ENCODE measurements around the gene AQP3.
"Not testable (repeated sequence)": the region's sequence is repeated elsewhere in the genome, so short reads cannot be mapped to it uniquely, and the experiment has no call there.

Gene AQP3

GRCh38 chr9:33440609-33441008 is 6.8 kb downstream of the AQP3 start:
- no peak for DNase-seq (ENCODE audit: low spot score)

- no peak for DNase-seq (ENCODE audit: low spot score)
Observed at GRCh38 chr9:33440204-33440603, 7.2 kb downstream of the AQP3 start.

DNA sequence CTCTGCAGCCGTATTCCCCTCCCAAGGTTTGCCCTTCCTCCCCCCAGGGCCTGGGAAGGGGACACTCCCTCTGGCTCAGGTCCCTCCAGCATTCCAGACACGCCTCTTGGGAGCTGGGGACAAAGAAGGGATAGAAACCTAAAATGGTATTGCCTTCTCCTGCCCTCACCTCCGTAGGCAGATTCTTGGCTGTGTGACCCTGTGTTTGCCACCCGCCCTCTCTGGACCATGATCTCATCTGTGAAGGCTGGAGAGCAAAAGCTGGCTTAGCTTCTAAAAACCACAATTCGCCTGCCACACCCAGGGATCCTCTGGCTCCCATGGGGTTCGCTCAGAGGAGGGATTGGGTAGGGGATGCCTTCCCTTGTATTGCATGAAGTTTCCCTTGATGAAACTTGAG is 7.7 kb downstream of the AQP3 start:
- DNase-seq (ENCODE audit: low spot score) = no peak

DNA sequence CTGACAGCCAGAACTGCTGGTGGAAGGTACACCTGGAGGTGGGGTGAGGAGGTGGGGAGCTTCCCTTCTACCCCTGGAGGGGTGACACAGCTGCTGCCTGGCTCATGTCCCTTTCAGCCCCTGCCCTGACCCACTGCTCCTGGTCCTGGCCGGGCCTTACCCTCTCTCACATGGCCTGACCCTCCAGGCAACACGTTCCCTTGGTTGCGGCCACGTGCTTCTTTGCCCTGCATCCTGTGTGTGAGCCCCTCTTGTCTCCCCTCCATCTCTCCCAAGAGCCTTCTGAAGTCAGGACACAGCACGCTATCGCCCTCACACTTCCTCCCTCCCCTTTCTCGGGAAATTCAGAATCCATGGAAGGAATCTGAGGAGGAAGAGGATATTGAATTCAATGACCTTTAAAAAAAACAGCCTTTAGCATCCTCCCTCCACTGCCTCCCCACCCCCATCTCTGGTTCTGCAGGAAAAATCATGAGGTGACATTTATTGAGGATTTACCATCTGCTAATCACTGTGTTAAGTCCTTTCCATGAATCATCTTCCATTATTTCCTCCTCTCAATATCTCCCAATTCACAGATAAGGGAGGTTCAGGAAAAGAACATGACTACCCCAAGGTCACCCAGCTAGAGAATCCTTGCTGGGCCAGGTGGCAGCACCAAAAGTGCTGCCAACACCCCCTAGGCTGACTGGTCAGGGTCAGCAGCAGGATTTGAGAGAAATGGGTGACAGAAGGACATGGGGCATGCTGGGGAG is 8.3 kb downstream of the AQP3 start:
- DNase-seq (ENCODE audit: low spot score) = no peak

- no peak for DNase-seq (ENCODE audit: low spot score)
Observed at GRCh38 chr9:33437898-33438297, 9.5 kb downstream of the AQP3 start.

DNA sequence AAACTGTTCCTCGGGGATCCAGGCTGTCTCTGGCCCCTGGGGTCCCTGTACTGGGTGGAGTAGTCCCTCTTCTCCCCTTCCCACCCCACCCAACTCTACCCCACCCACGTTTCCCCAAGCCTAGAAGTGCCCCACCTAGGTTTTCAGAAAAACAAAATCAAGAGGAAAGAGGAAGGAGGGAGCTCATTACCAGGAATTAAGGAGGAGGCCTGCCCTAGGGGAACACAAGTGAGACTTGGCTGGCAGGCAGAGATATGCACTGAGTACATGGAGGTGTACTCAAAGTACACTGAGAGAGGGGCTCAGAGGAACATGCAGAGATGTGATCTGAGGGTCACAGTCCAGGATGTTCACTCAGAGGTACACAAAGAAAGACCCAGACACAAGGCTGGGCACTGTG is 10.2 kb downstream of the AQP3 start:
- DNase-seq (ENCODE audit: low spot score) = no peak

DNA sequence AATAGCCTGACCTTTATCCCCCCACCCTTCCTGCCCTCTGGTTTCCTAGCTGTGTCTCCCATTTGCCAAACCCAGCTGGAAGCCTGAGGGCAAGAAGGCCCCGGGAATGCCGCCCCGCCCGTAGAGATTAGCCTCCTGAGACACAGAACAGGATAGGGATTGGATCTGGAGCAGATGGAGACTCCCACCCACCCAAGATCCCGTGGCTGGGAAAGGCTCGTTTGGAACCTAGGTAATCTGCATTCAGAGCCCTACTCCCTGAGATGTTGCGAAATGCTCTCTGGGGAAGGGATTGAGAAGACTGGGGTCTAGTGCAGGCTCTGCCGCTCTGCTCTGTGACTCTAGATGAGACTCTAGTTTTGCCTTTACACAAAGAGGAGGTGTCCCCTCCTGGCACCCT is 10.9 kb downstream of the AQP3 start:
- DNase-seq (ENCODE audit: low spot score) = no peak

GRCh38 chr9:33435821-33436277 is 11.5 kb downstream of the AQP3 start:
- no peak for DNase-seq (ENCODE audit: low spot score)

- DNase-seq (ENCODE audit: low spot score) = no peak
Observed at GRCh38 chr9:33434317-33435105, 12.9 kb downstream of the AQP3 start.

DNA sequence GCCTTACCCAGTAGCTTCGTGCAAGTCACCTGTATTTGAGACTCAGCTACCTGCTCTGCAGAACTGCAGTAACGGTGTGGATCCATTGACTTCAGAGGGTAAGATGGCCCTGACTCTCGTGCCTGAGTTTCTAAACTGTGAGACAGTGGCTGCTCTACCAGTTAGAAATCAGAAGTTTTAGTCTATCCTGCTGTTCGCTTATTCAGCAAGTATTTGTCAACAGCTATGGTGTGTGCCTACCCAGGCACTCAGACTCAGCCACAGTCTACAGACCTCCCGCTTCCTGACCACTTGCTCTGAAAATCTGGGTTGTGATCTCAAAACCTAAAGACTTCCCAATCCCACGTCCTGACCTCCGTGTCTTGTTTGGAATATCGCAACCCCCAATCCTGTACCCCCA is 13.5 kb downstream of the AQP3 start:
- no peak for DNase-seq (ENCODE audit: low spot score)

DNA sequence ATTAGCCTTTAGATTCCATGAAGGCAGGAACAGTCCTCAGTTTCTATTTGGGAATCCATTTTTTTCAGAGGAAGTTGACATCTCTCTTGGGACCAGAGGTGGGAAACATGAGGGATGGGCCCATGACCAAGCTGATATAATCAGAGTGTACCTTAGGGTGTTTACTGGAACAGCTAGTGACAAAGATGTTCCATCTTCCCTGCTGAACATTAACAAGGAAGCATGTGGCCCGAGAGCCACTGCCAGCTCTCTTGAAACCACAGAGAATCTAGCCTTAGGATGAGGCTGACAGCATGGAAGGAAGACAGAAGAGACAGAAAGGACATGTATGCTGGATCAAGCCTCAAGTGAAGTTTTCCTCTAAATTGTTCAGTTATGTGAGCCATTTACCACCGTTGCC is 16.0 kb downstream of the AQP3 start:
- no peak for DNase-seq (ENCODE audit: low spot score)

DNA sequence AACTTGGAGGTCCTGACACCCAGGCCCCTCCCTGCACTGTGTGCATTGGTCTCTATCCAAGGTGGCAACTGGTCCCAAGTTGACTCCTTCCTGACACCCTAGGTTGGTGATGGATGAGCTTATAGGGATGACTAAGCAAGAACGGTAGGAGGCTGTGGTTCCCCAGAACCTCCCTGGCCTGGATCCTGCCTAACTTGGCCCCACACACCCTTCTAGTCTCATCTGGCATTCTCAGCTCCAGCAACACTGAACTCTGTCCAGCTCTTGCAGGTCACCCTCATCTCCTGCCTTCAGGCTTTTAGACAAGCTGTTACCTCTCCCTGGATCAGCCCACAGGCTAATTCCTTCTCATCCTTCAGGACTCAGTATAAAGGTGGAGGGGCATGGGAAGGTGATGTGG is 16.5 kb downstream of the AQP3 start:
- DNase-seq (ENCODE audit: low spot score) = no peak

GRCh38 chr9:33429256-33429985 is 18.0 kb downstream of the AQP3 start:
- DNase-seq (ENCODE audit: low spot score) = no peak

DNA sequence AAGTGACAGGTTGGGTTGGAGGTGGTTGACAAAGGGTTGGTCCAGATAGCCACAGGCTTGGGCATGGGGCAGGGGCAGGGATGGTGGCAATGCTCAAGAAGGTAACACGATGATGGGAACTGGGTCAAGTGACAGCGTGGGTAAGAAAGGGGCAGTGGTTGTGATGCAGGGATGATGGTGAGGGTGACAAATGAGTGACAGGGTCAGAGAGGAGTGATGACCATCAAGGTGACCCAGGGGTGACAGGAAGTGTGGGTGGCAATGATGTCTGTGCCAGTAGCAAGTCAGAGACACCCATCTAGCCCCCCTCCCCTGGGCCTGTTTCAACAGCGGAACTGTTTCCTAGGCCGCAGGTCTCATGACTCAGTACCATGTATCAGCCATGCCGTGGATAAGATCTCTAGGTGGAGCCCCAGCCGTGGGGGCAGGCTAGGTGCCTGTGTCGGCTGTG is 20.5 kb downstream of the AQP3 start:
- DNase-seq (ENCODE audit: low spot score) = no peak

- no peak for DNase-seq (ENCODE audit: low spot score)
Observed at GRCh38 chr9:33425128-33425533, 22.3 kb downstream of the AQP3 start.

DNA sequence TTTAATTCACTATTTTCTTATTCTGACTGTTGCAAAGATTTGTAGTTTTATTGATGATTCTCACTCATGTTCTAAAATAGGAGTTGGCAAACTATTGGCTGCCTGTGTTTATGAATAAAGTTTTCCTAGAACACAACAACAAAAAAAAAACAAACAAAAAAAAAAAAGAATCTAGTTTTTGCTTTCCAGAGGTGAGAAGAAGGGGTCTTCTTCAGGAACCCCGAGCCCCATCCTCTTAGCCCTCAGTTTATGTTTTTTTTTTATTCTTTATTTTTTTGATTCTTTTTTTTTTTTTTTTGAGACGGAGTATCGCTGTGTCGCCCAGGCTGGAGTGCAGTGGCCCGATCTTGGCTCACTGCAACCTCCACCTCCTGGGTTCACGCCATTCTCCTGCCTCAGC is 22.9 kb downstream of the AQP3 start:
- not testable (repeated sequence) for DNase-seq (ENCODE audit: low spot score)

- DNase-seq (ENCODE audit: low spot score) = not testable (repeated sequence)
Observed at GRCh38 chr9:33424043-33424442, 23.4 kb downstream of the AQP3 start.

DNA sequence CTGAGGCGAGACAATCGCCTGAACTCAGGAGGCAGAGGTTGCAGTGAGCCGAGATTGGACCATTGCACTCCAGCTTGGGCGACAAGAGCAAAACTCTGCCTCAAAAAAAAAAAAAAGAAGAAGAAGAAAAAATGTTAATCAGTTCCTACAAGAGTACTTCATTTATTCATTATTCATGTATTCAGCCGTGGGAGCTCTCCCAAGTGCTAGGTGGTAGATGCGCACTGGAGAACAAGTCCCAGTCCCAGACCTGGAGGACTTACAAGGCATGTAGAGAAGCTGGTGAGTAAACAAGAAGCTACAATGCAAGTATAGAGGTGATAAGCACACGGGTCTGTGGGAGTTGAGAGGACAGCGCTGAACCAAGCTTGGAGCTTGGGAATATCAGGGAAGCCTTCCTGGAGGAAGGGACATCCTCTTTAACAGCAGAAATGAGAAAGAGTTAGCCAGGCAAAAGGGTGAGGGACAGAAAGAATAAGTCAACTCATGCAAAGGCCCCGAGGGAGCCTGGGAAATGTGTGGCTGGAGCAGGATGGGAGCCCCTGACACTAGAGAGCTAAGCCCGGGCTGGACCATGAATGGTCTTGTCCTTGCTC is 27.6 kb downstream of the AQP3 start:
- DNase-seq (ENCODE audit: low spot score) = no peak

DNA sequence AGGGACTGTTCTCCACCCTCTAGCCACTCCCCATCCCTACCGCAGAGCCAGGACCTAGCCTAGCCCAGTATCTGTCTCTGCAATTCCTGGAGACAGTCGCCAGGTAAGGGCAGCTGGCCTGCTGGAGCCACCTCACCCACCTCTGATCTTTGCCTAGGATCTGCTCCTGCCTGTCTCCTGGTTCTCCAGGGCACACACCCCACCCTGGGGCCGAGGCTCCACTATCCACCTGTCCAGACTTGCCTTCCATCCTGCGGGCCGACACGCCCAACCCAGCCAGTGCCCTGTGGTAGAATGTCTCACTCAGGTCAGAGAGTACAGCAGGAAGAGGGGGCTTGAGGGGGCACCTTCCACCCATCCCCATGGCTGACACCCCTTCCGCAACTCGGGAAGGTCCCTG is 29.3 kb downstream of the AQP3 start:
- no peak for DNase-seq (ENCODE audit: low spot score)

DNA sequence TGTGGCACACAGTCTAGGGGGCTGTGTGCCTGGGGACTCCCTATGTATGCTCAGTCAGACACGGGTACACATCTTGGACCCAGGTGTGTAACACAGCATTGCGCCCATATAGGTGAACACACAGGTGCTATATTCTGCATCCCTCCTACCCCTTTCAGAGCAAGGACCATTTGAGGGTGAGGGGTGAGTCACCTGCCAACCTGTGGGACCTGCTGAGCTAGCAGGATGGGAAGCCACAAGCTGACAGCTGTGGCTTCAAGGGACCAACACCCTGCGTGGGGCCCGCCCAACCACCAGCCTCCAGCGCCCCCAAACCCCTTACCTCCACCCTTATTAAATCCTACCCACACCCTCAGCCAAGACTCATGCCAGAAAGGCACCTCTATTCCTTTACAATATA is 30.4 kb downstream of the AQP3 start:
- no peak for DNase-seq (ENCODE audit: low spot score)

GRCh38 chr9:33415501-33416038 is 31.8 kb downstream of the AQP3 start:
- peak; percentile 70 for DNase-seq (ENCODE audit: low spot score)

DNA sequence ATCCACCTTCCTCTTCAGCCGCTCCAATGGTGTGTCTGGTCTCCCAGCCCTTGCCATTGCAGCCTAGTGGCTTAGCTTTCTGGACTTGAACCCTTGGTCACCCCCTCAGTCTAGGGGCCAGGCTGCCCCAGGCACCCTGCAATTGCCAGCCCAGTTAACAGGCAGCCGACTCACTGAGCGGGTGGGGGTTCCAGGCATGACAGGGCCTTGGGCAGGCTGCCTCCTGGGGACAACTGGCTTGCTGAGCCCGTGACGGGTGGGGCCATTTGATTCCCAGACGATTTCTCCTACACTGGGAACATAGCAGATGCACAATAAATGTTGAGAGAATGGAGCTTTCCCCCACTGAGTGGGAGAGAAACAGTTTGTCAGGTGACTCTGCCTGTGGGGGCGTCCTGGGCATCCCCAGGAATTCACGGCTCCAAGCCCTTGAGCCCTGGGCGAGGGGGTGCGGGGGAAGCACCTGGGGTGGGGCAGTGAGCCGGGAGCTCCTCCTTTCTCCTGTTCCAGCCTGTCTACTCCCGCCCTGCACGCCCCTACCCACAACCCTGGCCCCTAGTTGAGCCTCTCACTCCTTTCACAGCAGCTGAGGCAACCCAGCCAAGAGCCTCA is 32.4 kb downstream of the AQP3 start:
- no peak for DNase-seq (ENCODE audit: low spot score)

Data from AG08396 (cell line).